PC-3 (cell line): ENCODE data around the gene HAPLN2. TPM values are rescaled to one million over a fixed set of nuclear protein-coding genes. Genes with fewer than 3 reads are reported as not detected.

Experiments
- ATAC-seq: fragments of 200-7000 bp; cut with Tn5 transposase; 2 replicates; pipeline ENCODE4 v1.9.1; 2020; ENCODE audit warnings: mild to moderate bottlenecking, moderate library complexity
- BruUV-seq: library from RNA; stranded (reverse); fragments of 400-500 nt; replicated peaks from 2 replicates; lab custom pipeline; 2021; lab: Mats Ljungman, UMichigan
- CTCF ChIA-PET: fragments of 300-600 bp; sonication (Branson Sonifier 250); formaldehyde crosslinking; loops from one replicate; lab custom pipeline; 2022; ENCODE audit warnings: antibody characterized with exemption; lab: Charles Lee
- POLR2A ChIA-PET: fragments of 300-600 bp; sonication (Branson Sonifier 250); formaldehyde crosslinking; loops from one replicate; lab custom pipeline; 2022; ENCODE audit warnings: antibody characterized with exemption; ENCODE audit not compliant: unreplicated experiment; lab: Charles Lee
- DNase-seq: peaks from one replicate; pipeline ENCODE4 v3.0.0-alpha.2; 2015
- H2AFZ ChIP-seq: fragments of 300-600 bp; sonication (generic); 2 replicates; pipeline ENCODE4 v1.6.0; 2016; ENCODE audit warnings: antibody characterized with exemption, low read length
- H3F3A ChIP-seq: fragments of 300-600 bp; sonication (generic); one replicate; pipeline ENCODE4 v1.6.0; 2017; ENCODE audit warnings: antibody characterized with exemption, low read length, control low read depth, mild to moderate bottlenecking; ENCODE audit not compliant: unreplicated experiment
- H3K27ac ChIP-seq: fragments of 300-600 bp; sonication (generic); 2 replicates; pipeline ENCODE4 v1.5.1; 2016; ENCODE audit warnings: mild to moderate bottlenecking, low read length
- H3K27me3 ChIP-seq: fragments of 300-600 bp; sonication (generic); 2 replicates; pipeline ENCODE4 v1.6.1; 2016; ENCODE audit warnings: low read length, mixed read lengths
- H3K36me3 ChIP-seq: fragments of 300-600 bp; sonication (generic); 2 replicates; pipeline ENCODE4 v1.6.1; 2016; ENCODE audit warnings: low read depth, mixed run types, low read length, mixed read lengths
- H3K4me1 ChIP-seq: fragments of 300-600 bp; sonication (generic); 2 replicates; pipeline ENCODE4 v1.5.1; 2016; ENCODE audit warnings: low read length; ENCODE audit not compliant: insufficient read depth
- H3K4me2 ChIP-seq: fragments of 300-600 bp; sonication (generic); 2 replicates; pipeline ENCODE4 v1.6.0; 2016; ENCODE audit warnings: low read length
- H3K4me3 ChIP-seq: fragments of 300-600 bp; sonication (generic); 2 replicates; pipeline ENCODE4 v1.5.1; 2016; ENCODE audit warnings: mild to moderate bottlenecking, low read length, mixed read lengths
- H3K79me2 ChIP-seq: fragments of 300-600 bp; sonication (generic); 2 replicates; pipeline ENCODE4 v1.6.1; 2017; ENCODE audit warnings: low read length, mixed read lengths
- H3K9ac ChIP-seq: fragments of 300-600 bp; sonication (generic); 2 replicates; pipeline ENCODE4 v1.6.0; 2016; ENCODE audit warnings: mild to moderate bottlenecking, low read length
- H3K9me2 ChIP-seq: fragments of 300-600 bp; sonication (generic); replicated peaks from 2 replicates; pipeline ENCODE4 v1.6.1; 2016; ENCODE audit warnings: mixed run types, low read length, mixed read lengths
- H3K9me3 ChIP-seq: fragments of 300-600 bp; sonication (generic); 2 replicates; pipeline ENCODE4 v1.6.1; 2016; ENCODE audit warnings: low read length, mixed read lengths
- H4K20me1 ChIP-seq: fragments of 300-600 bp; sonication (generic); 2 replicates; pipeline ENCODE4 v1.6.1; 2016; ENCODE audit warnings: low read length, mixed read lengths
- CTCF ChIP-seq: fragments of 300-600 bp; sonication (generic); conservative IDR thresholded peaks from 2 replicates; pipeline ENCODE4 v1.5.1; 2017; ENCODE audit warnings: antibody characterized with exemption, low read depth, mild to moderate bottlenecking, low read length
- EZH2 ChIP-seq: fragments of 300-600 bp; sonication (generic); IDR thresholded peaks from one replicate; pipeline ENCODE4 v1.6.1; 2017; ENCODE audit warnings: antibody characterized with exemption, mild to moderate bottlenecking, low read length; ENCODE audit not compliant: unreplicated experiment
- EZH2phosphoT487 ChIP-seq: fragments of 300-600 bp; sonication (generic); IDR thresholded peaks from 2 replicates; pipeline ENCODE4 v1.6.1; 2018; ENCODE audit warnings: mild to moderate bottlenecking, antibody characterized with exemption, low read length, borderline replicate concordance
- intact Hi-C: fragments of 100-400 bp; cut with micrococcal nuclease; formaldehyde crosslinking; loops from 2 replicates; pipeline ENCODE4 v1.9.0; 2023
- total RNA-seq: library from RNA; depleted of rRNA; stranded (reverse); fragments of >200 nt; gene quantifications from 2 replicates; pipeline ENCODE4 v1.2.3, GENCODE V29; 2014

HAPLN2 gene
- total RNA-seq, 1 experiment from 2014 or later, result 1.1 TPM

GRCh38 chr1:156574039-156574633 is 45.1 kb upstream of the HAPLN2 start:
- Histone ChIP-seq H3K4me3 (no peak overlapping the region), H3K4me2 (no peak overlapping the region), H3K79me2 (peaks cover 27% of the 10 kb centered on the region), H3K36me3 (peaks cover 6% of the 10 kb centered on the region; the same call in 1 of the 2 replicates), H3K27ac (no peak overlapping the region), H3K9ac (no peak overlapping the region), H4K20me1 (no peaks in the 10 kb centered on the region), H3F3A (no peaks in the 10 kb centered on the region), H3K9me3 (no peaks in the 10 kb centered on the region), H2AFZ (no peak overlapping the region), H3K4me1 (peaks cover 19% of the 10 kb centered on the region), H3K27me3 (no peaks in the 10 kb centered on the region), H3K9me2 (no peaks in the 10 kb centered on the region)
- ChIA-PET POLR2A (interaction anchor here (0.5 to 0.6 kb wide), 2 partner anchors 69 to 74 kb away, joined by 3 to 8 read pairs; partner anchors contain the start of gene MEF2D), CTCF (interaction anchor here (0.6 to 1.0 kb wide), 2 partner anchors 50 to 1401 kb away, joined by 5 to 6 read pairs; partner anchors contain the start of gene KRTCAP2)
- no TSS peak for BruUV-seq
- no peak for TF ChIP-seq EZH2
- TF ChIP-seq EZH2phosphoT487, result no peak
- TF ChIP-seq CTCF, result no peak
- intact Hi-C loops, result no loop called here
- DNase-seq (no peak), ATAC-seq (no peak)

GRCh38 chr1:156577550-156577949 is 41.7 kb upstream of the HAPLN2 start:
- no peaks in the 10 kb centered on the region for H3F3A ChIP-seq
- CTCF ChIA-PET, result no interaction called here
- H3K79me2 ChIP-seq, result no peaks in the 10 kb centered on the region
- H3K4me1 ChIP-seq, result 0 out of 2 replicates have a peak, but pooled peaks cover 3% of the 10 kb centered on the region
- BruUV-seq, result no TSS peak
- H3K9me2 ChIP-seq, result no peaks in the 10 kb centered on the region
- POLR2A ChIA-PET, result interaction anchor here (1.0 kb wide), 1 partner anchor 76 kb away, joined by 4 read pairs; no protein-coding TSS in a partner anchor
- no peak overlapping the region for H3K9ac ChIP-seq
- intact Hi-C loops, result no loop called here
- no peaks in the 10 kb centered on the region for H3K9me3 ChIP-seq
- H3K4me3 ChIP-seq, result no peak overlapping the region
- no peak overlapping the region for H2AFZ ChIP-seq
- no peak overlapping the region for H3K4me2 ChIP-seq
- peak; percentile 79 for ATAC-seq
- DNase-seq, result peak; percentile 37
- H3K27me3 ChIP-seq, result no peaks in the 10 kb centered on the region
- H3K27ac ChIP-seq, result no peak overlapping the region
- TF ChIP-seq CTCF (no peak), EZH2phosphoT487 (no peak), EZH2 (no peak)
- H4K20me1 ChIP-seq, result no peaks in the 10 kb centered on the region
- H3K36me3 ChIP-seq, result no peaks in the 10 kb centered on the region

GRCh38 chr1:156578055-156578454 is 41.2 kb upstream of the HAPLN2 start:
- Histone ChIP-seq H3K9ac (no peak overlapping the region), H4K20me1 (no peaks in the 10 kb centered on the region), H3K4me3 (no peak overlapping the region), H3K9me3 (no peaks in the 10 kb centered on the region), H3K4me1 (no peaks in the 10 kb centered on the region), H3K27ac (no peak overlapping the region), H3K4me2 (no peak overlapping the region), H3K79me2 (no peaks in the 10 kb centered on the region), H3K36me3 (no peaks in the 10 kb centered on the region), H3K27me3 (no peaks in the 10 kb centered on the region), H2AFZ (no peak overlapping the region), H3K9me2 (no peaks in the 10 kb centered on the region), H3F3A (no peaks in the 10 kb centered on the region)
- intact Hi-C loops, result no loop called here
- ChIA-PET POLR2A (no interaction called here), CTCF (interaction anchor here (0.6 kb wide), 1 partner anchor 39 kb away, joined by 8 read pairs; no protein-coding TSS in a partner anchor)
- DNase-seq, result no peak
- BruUV-seq, result no TSS peak
- no peak for ATAC-seq
- no peak for TF ChIP-seq EZH2phosphoT487
- no peak for TF ChIP-seq EZH2
- TF ChIP-seq CTCF, result no peak
